LoVo (cell line): Measurements from ENCODE around the gene AMOTL2.
A peak's percentile ranks its signal among the peaks of the same experiment; 100 is the strongest.

Experiments used
- DNase-seq: peaks from one replicate; pipeline ENCODE4 v3.0.0-alpha.2; 2016; ENCODE audit warnings: low spot score

AMOTL2 gene

GRCh38 chr3:134334231-134334900 lies 39.9 kb downstream of the AMOTL2 start:
- no peak for DNase-seq

- DNase-seq: peak; percentile 37
Measured at GRCh38 chr3:134333522-134334181, 40.6 kb downstream of the AMOTL2 start.

GRCh38 chr3:134332344-134332743 lies 41.9 kb downstream of the AMOTL2 start:
- DNase-seq: no peak

GRCh38 chr3:134331811-134332199 lies 42.4 kb downstream of the AMOTL2 start:
- DNase-seq: no peak

GRCh38 chr3:134330883-134331810 lies 43.1 kb downstream of the AMOTL2 start:
- DNase-seq: no peak

GRCh38 chr3:134328846-134329245 lies 45.4 kb downstream of the AMOTL2 start:
- DNase-seq: no peak

- DNase-seq: peak; percentile 42
Measured at GRCh38 chr3:134328147-134328591, 46.1 kb downstream of the AMOTL2 start.

GRCh38 chr3:134327594-134327975 lies 46.7 kb downstream of the AMOTL2 start:
- no peak for DNase-seq

GRCh38 chr3:134326760-134327593 lies 47.3 kb downstream of the AMOTL2 start:
- peak; percentile 51 for DNase-seq

GRCh38 chr3:134326126-134326525 lies 48.1 kb downstream of the AMOTL2 start:
- DNase-seq: no peak

- no peak for DNase-seq
Measured at GRCh38 chr3:134325706-134326105, 48.5 kb downstream of the AMOTL2 start.

GRCh38 chr3:134325061-134325705 lies 49.1 kb downstream of the AMOTL2 start:
- DNase-seq: no peak

GRCh38 chr3:134323966-134324962 lies 50.0 kb downstream of the AMOTL2 start:
- DNase-seq: no peak

GRCh38 chr3:134322286-134322685 lies 52.0 kb downstream of the AMOTL2 start:
- no peak for DNase-seq

- peak; percentile 64 for DNase-seq
Measured at GRCh38 chr3:134320749-134321148, 53.5 kb downstream of the AMOTL2 start.

- no peak for DNase-seq
Measured at GRCh38 chr3:134319931-134320330, 54.3 kb downstream of the AMOTL2 start.

GRCh38 chr3:134318166-134318565 lies 56.1 kb downstream of the AMOTL2 start:
- no peak for DNase-seq

- DNase-seq: peak; percentile 41
Measured at GRCh38 chr3:134317106-134317947, 56.9 kb downstream of the AMOTL2 start.
